NT2/D1 (cell line): ENCODE results near the gene DENND6A.

Experiments used
- DNase-seq: peaks from one replicate; pipeline ENCODE4 v3.0.0-alpha.2; 2011; ENCODE audit warnings: low read depth, low spot score
- H3K27me3 ChIP-seq: 2 replicates; pipeline ENCODE4 v1.6.0; 2011; ENCODE audit warnings: mild to moderate bottlenecking; ENCODE audit not compliant: insufficient read length, insufficient read depth
- H3K36me3 ChIP-seq: 2 replicates; pipeline ENCODE4 v1.6.1; 2011; ENCODE audit warnings: mild to moderate bottlenecking, low read length, mixed read lengths; ENCODE audit not compliant: insufficient read depth, insufficient read length
- H3K4me1 ChIP-seq: 2 replicates; pipeline ENCODE4 v1.5.1; 2011; ENCODE audit not compliant: insufficient read depth, insufficient read length
- H3K4me3 ChIP-seq: 2 replicates; pipeline ENCODE4 v1.5.1; 2011; ENCODE audit warnings: low read depth; ENCODE audit not compliant: insufficient read length
- H3K9ac ChIP-seq: 2 replicates; pipeline ENCODE4 v1.6.0; 2011; ENCODE audit warnings: low read depth; ENCODE audit not compliant: insufficient read length
- H3K9me3 ChIP-seq: 2 replicates; pipeline ENCODE4 v1.5.1; 2011; ENCODE audit warnings: mild to moderate bottlenecking, low read length; ENCODE audit not compliant: insufficient read depth
- SUZ12 ChIP-seq: IDR thresholded peaks from 2 replicates; pipeline ENCODE4 v1.6.1; 2011; ENCODE audit not compliant: insufficient read length, insufficient read depth; ENCODE audit errors: extremely low read depth
- YY1 ChIP-seq: IDR thresholded peaks from 2 replicates; pipeline ENCODE4 v1.6.1; 2011; ENCODE audit not compliant: insufficient read length, insufficient read depth
- ZNF274 ChIP-seq: IDR thresholded peaks from 2 replicates; pipeline ENCODE4 v1.6.1; 2011; ENCODE audit warnings: mild to moderate bottlenecking, low read depth, low read length

The DENND6A gene

GRCh38 chr3:57598765-57599360 is 94.0 kb downstream of the DENND6A start:
- DNase-seq: no peak
- Histone ChIP-seq H3K27me3 (no peaks in the 10 kb centered on the region), H3K36me3 (peaks cover 34% of the 10 kb centered on the region), H3K4me1 (no peaks in the 10 kb centered on the region), H3K9ac (peak overlapping the region; percentile 96), H3K9me3 (no peaks in the 10 kb centered on the region), H3K4me3 (peak overlapping the region; percentile 95)
- TF ChIP-seq SUZ12 (no peak), ZNF274 (no peak), YY1 (no peak)

- Histone ChIP-seq H3K4me1 (no peaks in the 10 kb centered on the region), H3K9me3 (no peaks in the 10 kb centered on the region), H3K4me3 (peak within 1 kb of the TSS; percentile 95), H3K9ac (peak within 1 kb of the TSS; percentile 98), H3K36me3 (peaks cover 48% of the 10 kb centered on the region), H3K27me3 (no peaks in the 10 kb centered on the region)
- DNase-seq: peak; percentile 99
- no peak for TF ChIP-seq ZNF274
- TF ChIP-seq YY1: no peak
- no peak for TF ChIP-seq SUZ12
Measured at GRCh38 chr3:57597127-57597923, 95.6 kb downstream of the DENND6A start, which contains the start of gene ARF4. Gene ARF4, minus strand, starts transcription at chr3:57597344. Its CDS starts 204 bp downstream, at chr3:57597140.

GRCh38 chr3:57596495-57597126 is 96.3 kb downstream of the DENND6A start:
- peak overlapping the region; percentile 98 for H3K9ac ChIP-seq
- TF ChIP-seq ZNF274: no peak
- no peak for TF ChIP-seq YY1
- no peak for TF ChIP-seq SUZ12
- DNase-seq: peak; percentile 47

GRCh38 chr3:57594576-57594975 is 98.3 kb downstream of the DENND6A start:
- Histone ChIP-seq H3K27me3 (no peaks in the 10 kb centered on the region), H3K9me3 (no peaks in the 10 kb centered on the region), H3K4me1 (no peaks in the 10 kb centered on the region), H3K36me3 (peaks cover 42% of the 10 kb centered on the region), H3K9ac (no peak overlapping the region), H3K4me3 (no peak overlapping the region)
- DNase-seq: no peak
- TF ChIP-seq YY1 (no peak), ZNF274 (no peak), SUZ12 (no peak)

More at GRCh38 chr3:57596495-57597126, 96.3 kb downstream of the DENND6A start:
- Histone ChIP-seq H3K4me1 (no peaks in the 10 kb centered on the region), H3K4me3 (peak overlapping the region; percentile 95), H3K36me3 (peaks cover 53% of the 10 kb centered on the region), H3K27me3 (no peaks in the 10 kb centered on the region), H3K9me3 (no peaks in the 10 kb centered on the region)

- no peaks in the 10 kb centered on the region for H3K27me3 ChIP-seq
- DNase-seq: no peak
- TF ChIP-seq SUZ12 (no peak), ZNF274 (no peak), YY1 (no peak)
- H3K36me3 ChIP-seq: peaks cover 46% of the 10 kb centered on the region
- H3K4me1 ChIP-seq: no peaks in the 10 kb centered on the region
- no peaks in the 10 kb centered on the region for H3K9me3 ChIP-seq
- H3K4me3 ChIP-seq: no peak overlapping the region
- no peak overlapping the region for H3K9ac ChIP-seq
Measured at GRCh38 chr3:57594144-57594543, 98.7 kb downstream of the DENND6A start.

- H3K4me1 ChIP-seq: no peaks in the 10 kb centered on the region
- H3K36me3 ChIP-seq: peaks cover 58% of the 10 kb centered on the region
- H3K27me3 ChIP-seq: no peaks in the 10 kb centered on the region
- no peaks in the 10 kb centered on the region for H3K9me3 ChIP-seq
- H3K4me3 ChIP-seq: no peak overlapping the region
- TF ChIP-seq ZNF274 (no peak), YY1 (no peak), SUZ12 (no peak)
- no peak for DNase-seq
- no peak overlapping the region for H3K9ac ChIP-seq
Measured at GRCh38 chr3:57592306-57592705, 100.6 kb downstream of the DENND6A start.

GRCh38 chr3:57587905-57588304 is 105.0 kb downstream of the DENND6A start:
- no peaks in the 10 kb centered on the region for H3K4me1 ChIP-seq
- peaks cover 62% of the 10 kb centered on the region for H3K36me3 ChIP-seq
- H3K27me3 ChIP-seq: no peaks in the 10 kb centered on the region
- no peak for TF ChIP-seq YY1
- TF ChIP-seq ZNF274: no peak
- TF ChIP-seq SUZ12: no peak
- no peak for DNase-seq
- no peak overlapping the region for H3K4me3 ChIP-seq
- H3K9me3 ChIP-seq: no peaks in the 10 kb centered on the region
- H3K9ac ChIP-seq: no peak overlapping the region
